Colonic mucosa (tissue), 4 donors: ENCODE measurements around the gene SLC7A14. TPM values are rescaled to one million over a fixed set of nuclear protein-coding genes. Genes with fewer than 3 reads are reported as not detected.

ENCODE experiments used
- DNase-seq: peaks from one replicate; pipeline ENCODE4 v3.0.0-alpha.2; 2020
- H3K27ac ChIP-seq: fragments of 200-600 bp; one replicate; pipeline ENCODE4 v1.8.0; 2021
- H3K27me3 ChIP-seq: fragments of 200-600 bp; one replicate; pipeline ENCODE4 v1.8.0; 2021
- H3K36me3 ChIP-seq: fragments of 200-600 bp; one replicate; pipeline ENCODE4 v1.8.0; 2021
- H3K4me1 ChIP-seq: fragments of 200-600 bp; one replicate; pipeline ENCODE4 v1.8.0; 2021; ENCODE audit warnings: mild to moderate bottlenecking
- H3K4me3 ChIP-seq: fragments of 200-600 bp; one replicate; pipeline ENCODE4 v1.8.0; 2021
- H3K9ac ChIP-seq, 2 donors: one replicate each; pipeline ENCODE4 v1.7.0; 2013; ENCODE audit warnings: control low read depth in 2 of 2, low read depth in 2 of 2, low read length in 2 of 2
- H3K9me3 ChIP-seq: fragments of 200-600 bp; one replicate; pipeline ENCODE4 v1.8.0; 2021
- intact Hi-C: fragments of 100-400 bp; cut with DNase I; formaldehyde crosslinking; loops from one replicate; pipeline ENCODE4 v1.14.1; 2022
- total RNA-seq, 2 donors: library from RNA; stranded (reverse); fragmentation: NEBNext Ultra II Directional in 1 of 2; extraction: Animal tissue kit (Norgen Biotek cat#: 25700) in 1 of 2; gene quantifications; one replicate each; pipeline ENCODE4 v1.2.1, GENCODE V29; 2021
- TF ChIP-seq, protein P1 (sequence below): fragments of 200-600 bp; IDR thresholded peaks from one replicate; pipeline ENCODE4 v1.8.0; 2022; ENCODE audit warnings: antibody characterized with exemption, mild to moderate bottlenecking
- donor health status: healthy.
- donor health status: DM: no; HTN: no; CAD: no.
- donor health status: DM: no; HTN: no; CAD: no.

The SLC7A14 gene
- total RNA-seq, 2 donors from 2014 or later, result 0.05 to 0.56 TPM

DNA sequence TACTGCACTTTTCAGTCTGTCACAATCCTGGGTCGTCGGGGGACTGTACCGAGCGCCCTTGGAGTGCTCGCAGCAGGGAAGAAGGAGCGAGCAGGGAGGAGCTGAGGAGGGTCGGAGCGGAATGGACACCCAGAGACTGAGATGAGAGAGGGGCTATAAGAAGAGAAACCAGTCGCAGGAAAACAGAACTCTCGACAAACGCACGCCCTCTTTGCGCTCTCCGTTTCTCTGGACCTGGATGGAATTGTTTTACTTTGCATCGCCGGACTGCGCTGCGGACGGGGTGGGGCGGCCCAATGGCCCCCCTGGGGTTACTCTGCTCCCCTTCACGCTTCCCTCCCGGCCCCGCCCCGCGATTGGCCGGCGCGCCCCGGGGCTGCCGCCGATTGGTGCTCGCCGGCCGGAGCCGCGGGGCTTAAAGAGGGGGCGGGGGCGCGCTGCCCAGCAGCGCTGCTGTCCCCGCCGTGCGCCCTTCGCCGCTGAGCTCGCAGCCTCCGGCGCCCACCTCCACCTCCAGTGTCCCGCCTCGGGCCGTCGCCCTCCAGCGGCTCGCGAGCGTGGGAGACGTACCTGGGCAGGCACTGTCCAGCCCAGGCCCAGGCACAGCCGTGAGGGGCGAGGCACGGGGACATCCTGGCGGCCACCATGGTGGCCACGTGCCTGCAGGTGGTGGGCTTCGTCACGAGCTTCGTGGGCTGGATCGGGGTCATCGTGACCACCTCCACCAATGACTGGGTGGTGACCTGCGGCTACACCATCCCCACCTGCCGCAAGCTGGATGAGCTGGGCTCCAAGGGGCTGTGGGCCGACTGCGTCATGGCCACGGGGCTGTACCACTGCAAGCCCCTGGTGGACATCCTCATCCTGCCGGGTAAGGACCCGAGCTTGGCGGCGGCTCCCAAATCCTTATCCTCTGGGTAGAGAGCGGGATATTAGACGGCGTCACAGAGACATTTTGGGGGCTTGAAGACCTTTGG lies 167.2 kb downstream of the SLC7A14 start, which contains the start of gene CLDN11:
TSS of gene CLDN11 (plus strand) at position 447 of the 977 bp plus-strand sequence. CDS start at position 646, 199 bp downstream.
- TF ChIP-seq, protein P1, sequence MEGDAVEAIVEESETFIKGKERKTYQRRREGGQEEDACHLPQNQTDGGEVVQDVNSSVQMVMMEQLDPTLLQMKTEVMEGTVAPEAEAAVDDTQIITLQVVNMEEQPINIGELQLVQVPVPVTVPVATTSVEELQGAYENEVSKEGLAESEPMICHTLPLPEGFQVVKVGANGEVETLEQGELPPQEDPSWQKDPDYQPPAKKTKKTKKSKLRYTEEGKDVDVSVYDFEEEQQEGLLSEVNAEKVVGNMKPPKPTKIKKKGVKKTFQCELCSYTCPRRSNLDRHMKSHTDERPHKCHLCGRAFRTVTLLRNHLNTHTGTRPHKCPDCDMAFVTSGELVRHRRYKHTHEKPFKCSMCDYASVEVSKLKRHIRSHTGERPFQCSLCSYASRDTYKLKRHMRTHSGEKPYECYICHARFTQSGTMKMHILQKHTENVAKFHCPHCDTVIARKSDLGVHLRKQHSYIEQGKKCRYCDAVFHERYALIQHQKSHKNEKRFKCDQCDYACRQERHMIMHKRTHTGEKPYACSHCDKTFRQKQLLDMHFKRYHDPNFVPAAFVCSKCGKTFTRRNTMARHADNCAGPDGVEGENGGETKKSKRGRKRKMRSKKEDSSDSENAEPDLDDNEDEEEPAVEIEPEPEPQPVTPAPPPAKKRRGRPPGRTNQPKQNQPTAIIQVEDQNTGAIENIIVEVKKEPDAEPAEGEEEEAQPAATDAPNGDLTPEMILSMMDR, result no peak
- no peaks in the 10 kb centered on the region for H3K9me3 ChIP-seq

DNA sequence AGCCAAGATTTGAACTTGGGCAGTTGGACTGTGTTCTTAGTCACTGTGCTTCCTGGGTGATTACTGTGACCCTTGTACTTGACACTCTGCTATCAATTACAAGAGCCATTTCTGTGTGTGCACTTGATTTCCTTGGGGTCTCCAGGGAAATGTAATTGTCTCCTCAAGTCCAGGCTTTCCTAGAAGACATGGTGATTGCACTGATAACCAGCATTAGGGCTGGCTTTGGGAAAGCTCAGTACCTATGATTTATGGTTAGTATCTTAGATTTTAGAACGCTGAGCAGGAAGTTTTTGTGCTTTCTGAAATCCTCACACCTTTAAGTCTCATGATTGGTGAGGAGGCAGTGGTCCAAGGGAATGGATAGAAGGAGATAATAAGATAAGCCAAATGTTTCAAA lies 168.8 kb downstream of the SLC7A14 start:
- Histone ChIP-seq H3K4me1 (no peaks in the 10 kb centered on the region), H3K9me3 (no peaks in the 10 kb centered on the region), H3K4me3 (no peak overlapping the region), H3K27me3 (peaks cover 30% of the 10 kb centered on the region), H3K27ac (no peak overlapping the region), H3K9ac (no peak overlapping the region), H3K36me3 (no peaks in the 10 kb centered on the region)
- TF ChIP-seq, protein P1, result no peak
- intact Hi-C loops, result loop anchor here (2.0 to 10.0 kb wide), 3 partner anchors 275 to 428 kb away; no protein-coding TSS in a partner anchor
- DNase-seq, result no peak

More for the DNA sequence above, 167.2 kb downstream of the SLC7A14 start, which contains the start of gene CLDN11:
- no peak within 1 kb of the TSS for H3K27ac ChIP-seq
- peak within 1 kb of the TSS in 1 of 2 donors; percentile 26 for H3K9ac ChIP-seq
- no peaks in the 10 kb centered on the region for H3K4me1 ChIP-seq
- peak within 1 kb of the TSS; percentile 25 for H3K4me3 ChIP-seq
- DNase-seq, result no peak
- intact Hi-C loops, result loop anchor here (5.0 to 10.0 kb wide), 2 partner anchors 274 to 426 kb away; no protein-coding TSS in a partner anchor
- H3K27me3 ChIP-seq, result peaks cover 30% of the 10 kb centered on the region
- H3K36me3 ChIP-seq, result no peaks in the 10 kb centered on the region

DNA sequence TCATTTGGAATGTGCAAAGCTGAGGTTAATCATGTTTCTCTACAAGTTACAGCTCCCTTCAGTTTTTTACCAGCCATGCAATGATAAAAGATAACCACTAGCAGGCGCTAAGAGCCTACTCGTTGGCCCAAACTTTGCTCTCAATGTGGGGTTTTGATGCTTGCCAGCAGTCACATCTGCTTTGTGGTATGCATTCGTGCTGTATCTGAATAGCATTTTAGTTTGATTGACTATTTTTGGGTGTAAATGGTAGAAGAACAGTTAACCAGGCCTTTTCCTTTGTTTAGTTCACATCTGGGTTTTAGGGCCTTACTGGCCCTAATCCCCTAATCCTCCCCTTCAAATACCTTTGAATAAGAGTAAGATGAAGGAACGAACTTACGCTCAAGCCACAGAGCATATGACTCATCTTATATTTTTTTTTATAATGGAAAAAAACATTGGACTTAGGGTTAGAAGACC lies 171.6 kb downstream of the SLC7A14 start:
- Histone ChIP-seq H3K27ac (no peak overlapping the region), H3K36me3 (no peaks in the 10 kb centered on the region), H3K9ac (no peak overlapping the region), H3K4me3 (no peak overlapping the region), H3K9me3 (no peaks in the 10 kb centered on the region), H3K27me3 (peaks cover 15% of the 10 kb centered on the region), H3K4me1 (no peaks in the 10 kb centered on the region)
- TF ChIP-seq, protein P1, result peak; percentile 90
- intact Hi-C loops, result loop anchor here (10.0 kb wide), 1 partner anchor 431 kb away; no protein-coding TSS in a partner anchor
- DNase-seq, result no peak

DNA sequence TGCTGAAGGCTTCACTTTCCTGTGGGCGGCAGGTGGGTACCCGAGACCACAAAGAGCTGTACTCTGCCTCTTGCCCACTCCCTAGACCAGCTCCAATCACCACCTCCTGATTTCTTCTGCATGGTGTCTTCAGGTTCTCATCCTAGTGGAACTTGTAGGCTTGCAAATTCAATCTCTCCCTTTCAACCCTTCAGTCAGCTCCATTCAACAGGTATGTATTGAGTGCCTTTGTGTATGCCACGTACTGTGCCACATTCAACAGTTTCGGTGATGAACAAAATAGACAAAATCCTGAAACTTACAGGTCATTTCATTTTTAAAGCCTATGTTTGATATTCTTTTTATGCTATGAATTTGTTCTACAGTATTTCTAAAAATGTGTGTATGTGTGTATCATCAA lies 172.6 kb downstream of the SLC7A14 start:
- no peak overlapping the region for H3K27ac ChIP-seq
- TF ChIP-seq, protein P1, result no peak
- no peak overlapping the region for H3K9ac ChIP-seq
- H3K36me3 ChIP-seq, result no peaks in the 10 kb centered on the region
- no peak for DNase-seq
- H3K4me1 ChIP-seq, result no peaks in the 10 kb centered on the region
- no peaks in the 10 kb centered on the region for H3K9me3 ChIP-seq
- H3K27me3 ChIP-seq, result peaks cover 6% of the 10 kb centered on the region
- intact Hi-C loops, result loop anchor here (10.0 kb wide), 1 partner anchor 432 kb away; no protein-coding TSS in a partner anchor
- H3K4me3 ChIP-seq, result no peak overlapping the region

DNA sequence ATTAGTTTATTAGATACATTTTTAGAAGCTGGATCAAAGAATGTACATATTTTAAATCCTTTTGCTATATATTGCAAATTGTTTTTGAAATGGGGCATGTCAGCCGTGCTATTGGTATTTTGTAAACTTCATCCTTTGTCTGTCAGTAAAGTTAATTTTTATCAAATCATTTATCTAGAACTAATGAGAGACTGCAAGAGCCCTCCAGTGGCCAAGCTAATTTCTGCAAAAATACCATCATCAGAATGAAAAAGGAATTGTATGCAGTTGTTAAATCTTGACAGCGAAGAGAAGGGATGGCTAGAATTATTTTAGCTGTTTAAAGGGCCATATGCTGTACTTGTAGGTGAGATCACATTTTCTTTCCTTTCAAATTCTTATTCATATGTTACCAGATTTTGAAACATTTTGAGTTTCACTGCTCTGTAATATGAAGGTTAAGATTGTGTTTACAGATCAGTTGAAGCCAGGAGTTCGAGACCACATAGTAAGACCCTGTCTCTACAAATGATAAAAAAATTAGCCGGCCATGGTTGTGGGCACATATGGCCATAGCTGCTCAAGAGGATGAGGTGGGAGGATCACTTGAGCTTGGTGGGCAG lies 175.3 kb downstream of the SLC7A14 start:
- Histone ChIP-seq H3K4me3 (no peak overlapping the region), H3K36me3 (no peaks in the 10 kb centered on the region), H3K27ac (no peak overlapping the region), H3K4me1 (no peaks in the 10 kb centered on the region), H3K9ac (no peak overlapping the region), H3K27me3 (no peaks in the 10 kb centered on the region), H3K9me3 (no peaks in the 10 kb centered on the region)
- intact Hi-C loops, result loop anchor here (2.0 to 10.0 kb wide), 2 partner anchors 100 to 434 kb away; no protein-coding TSS in a partner anchor
- no peak for DNase-seq
- TF ChIP-seq, protein P1, result peak; percentile 33
